GM18861 (cell line): ENCODE measurements around the gene RELL2.
"Not testable (repeated sequence)": the region's sequence is repeated elsewhere in the genome, so short reads cannot be mapped to it uniquely, and the experiment has no call there.

Source experiments
- ATAC-seq: cut with Tn5 transposase; IDR thresholded peaks from one replicate; pipeline ENCODE4 v1.9.1; 2021; ENCODE audit not compliant: unreplicated experiment

Gene RELL2

GRCh38 chr5:141636413-141637122, at the start of gene RELL2, which contains the start of gene HDAC3:
Gene RELL2, plus strand, starts transcription at chr5:141636997. Its CDS starts 1,229 bp downstream, at chr5:141638226.
Gene HDAC3, minus strand, starts transcription at chr5:141636849. Its CDS starts 59 bp downstream, at chr5:141636790.
- ATAC-seq, result peak; percentile 55

- ATAC-seq, result no peak
These were observed 46.7 kb upstream of the RELL2 start for GRCh38 chr5:141590127-141590526.

GRCh38 chr5:141596867-141597266, 39.9 kb upstream of the RELL2 start:
- ATAC-seq, result no peak

GRCh38 chr5:141597394-141597793, 39.4 kb upstream of the RELL2 start:
- no peak for ATAC-seq

GRCh38 chr5:141597814-141598213, 39.0 kb upstream of the RELL2 start:
- ATAC-seq, result no peak

GRCh38 chr5:141598391-141599345, 38.1 kb upstream of the RELL2 start:
- ATAC-seq, result no peak

GRCh38 chr5:141602606-141603005, 34.2 kb upstream of the RELL2 start:
- ATAC-seq, result no peak

GRCh38 chr5:141603923-141604717, 32.7 kb upstream of the RELL2 start:
- no peak for ATAC-seq

- peak; percentile 93 for ATAC-seq
These were observed 31.1 kb upstream of the RELL2 start for GRCh38 chr5:141605523-141606277.

GRCh38 chr5:141608046-141608445, 28.8 kb upstream of the RELL2 start:
- no peak for ATAC-seq

- ATAC-seq, result no peak
These were observed 28.2 kb upstream of the RELL2 start for GRCh38 chr5:141608557-141608956.

GRCh38 chr5:141609044-141609443, 27.8 kb upstream of the RELL2 start:
- no peak for ATAC-seq

- ATAC-seq, result not testable (repeated sequence)
These were observed 26.9 kb upstream of the RELL2 start for GRCh38 chr5:141609921-141610320.

GRCh38 chr5:141611289-141611688, 25.5 kb upstream of the RELL2 start:
- ATAC-seq, result no peak

GRCh38 chr5:141613344-141613743, 23.5 kb upstream of the RELL2 start:
- ATAC-seq, result no peak

- ATAC-seq, result no peak
These were observed 20.6 kb upstream of the RELL2 start for GRCh38 chr5:141615991-141616720.

GRCh38 chr5:141617128-141617527, 19.7 kb upstream of the RELL2 start:
- no peak for ATAC-seq

GRCh38 chr5:141617682-141618029, 19.1 kb upstream of the RELL2 start:
- ATAC-seq, result no peak

- ATAC-seq, result peak; percentile 17
These were observed 18.6 kb upstream of the RELL2 start for GRCh38 chr5:141618030-141618803.
